ENCODE results near the gene ARHGDIA. TPM values are rescaled to one million over a fixed set of nuclear protein-coding genes. Genes with fewer than 3 reads are reported as not detected.
A peak's percentile ranks its signal among the peaks of the same experiment; 100 is the strongest.

ARHGDIA gene
- total RNA-seq, 1 experiment from 2014 or later = 247 TPM

GRCh38 chr17:81859906-81860755 lies 11.0 kb downstream of the ARHGDIA start, which contains the start of gene P4HB (continued):
- TF ChIP-seq, protein P1, sequence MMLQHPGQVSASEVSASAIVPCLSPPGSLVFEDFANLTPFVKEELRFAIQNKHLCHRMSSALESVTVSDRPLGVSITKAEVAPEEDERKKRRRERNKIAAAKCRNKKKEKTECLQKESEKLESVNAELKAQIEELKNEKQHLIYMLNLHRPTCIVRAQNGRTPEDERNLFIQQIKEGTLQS (CRISPR knock-in tag; conservative IDR thresholded peaks at IDR 0.05) = no peak
- TF ChIP-seq, protein P2, sequence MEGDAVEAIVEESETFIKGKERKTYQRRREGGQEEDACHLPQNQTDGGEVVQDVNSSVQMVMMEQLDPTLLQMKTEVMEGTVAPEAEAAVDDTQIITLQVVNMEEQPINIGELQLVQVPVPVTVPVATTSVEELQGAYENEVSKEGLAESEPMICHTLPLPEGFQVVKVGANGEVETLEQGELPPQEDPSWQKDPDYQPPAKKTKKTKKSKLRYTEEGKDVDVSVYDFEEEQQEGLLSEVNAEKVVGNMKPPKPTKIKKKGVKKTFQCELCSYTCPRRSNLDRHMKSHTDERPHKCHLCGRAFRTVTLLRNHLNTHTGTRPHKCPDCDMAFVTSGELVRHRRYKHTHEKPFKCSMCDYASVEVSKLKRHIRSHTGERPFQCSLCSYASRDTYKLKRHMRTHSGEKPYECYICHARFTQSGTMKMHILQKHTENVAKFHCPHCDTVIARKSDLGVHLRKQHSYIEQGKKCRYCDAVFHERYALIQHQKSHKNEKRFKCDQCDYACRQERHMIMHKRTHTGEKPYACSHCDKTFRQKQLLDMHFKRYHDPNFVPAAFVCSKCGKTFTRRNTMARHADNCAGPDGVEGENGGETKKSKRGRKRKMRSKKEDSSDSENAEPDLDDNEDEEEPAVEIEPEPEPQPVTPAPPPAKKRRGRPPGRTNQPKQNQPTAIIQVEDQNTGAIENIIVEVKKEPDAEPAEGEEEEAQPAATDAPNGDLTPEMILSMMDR (IDR thresholded peaks at IDR 0.05) = no peak
- TF ChIP-seq FOXP1 (CRISPR knock-in tag; IDR thresholded peaks at IDR 0.05; ENCODE audit: borderline replicate concordance) = 0 out of 2 replicates have a peak, but pooled peaks have one; percentile 24
- TF ChIP-seq ZNF396 (CRISPR knock-in tag; IDR thresholded peaks at IDR 0.05; ENCODE audit: borderline replicate concordance) = no peak
- TF ChIP-seq CBFB (CRISPR knock-in tag; IDR thresholded peaks at IDR 0.05; ENCODE audit: low read depth) = 0 out of 2 replicates have a peak, but pooled peaks have one; percentile 55
- no peak for TF ChIP-seq ZNF671 (CRISPR knock-in tag; IDR thresholded peaks at IDR 0.05)
- TF ChIP-seq, protein P3, sequence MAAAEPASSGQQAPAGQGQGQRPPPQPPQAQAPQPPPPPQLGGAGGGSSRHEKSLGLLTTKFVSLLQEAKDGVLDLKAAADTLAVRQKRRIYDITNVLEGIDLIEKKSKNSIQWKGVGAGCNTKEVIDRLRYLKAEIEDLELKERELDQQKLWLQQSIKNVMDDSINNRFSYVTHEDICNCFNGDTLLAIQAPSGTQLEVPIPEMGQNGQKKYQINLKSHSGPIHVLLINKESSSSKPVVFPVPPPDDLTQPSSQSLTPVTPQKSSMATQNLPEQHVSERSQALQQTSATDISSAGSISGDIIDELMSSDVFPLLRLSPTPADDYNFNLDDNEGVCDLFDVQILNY (CRISPR knock-in tag; IDR thresholded peaks at IDR 0.05) = 0 out of 2 replicates have a peak, but pooled peaks have one; percentile 21
- no peak for TF ChIP-seq ZNF138 (CRISPR knock-in tag; conservative IDR thresholded peaks at IDR 0.05)

DNA sequence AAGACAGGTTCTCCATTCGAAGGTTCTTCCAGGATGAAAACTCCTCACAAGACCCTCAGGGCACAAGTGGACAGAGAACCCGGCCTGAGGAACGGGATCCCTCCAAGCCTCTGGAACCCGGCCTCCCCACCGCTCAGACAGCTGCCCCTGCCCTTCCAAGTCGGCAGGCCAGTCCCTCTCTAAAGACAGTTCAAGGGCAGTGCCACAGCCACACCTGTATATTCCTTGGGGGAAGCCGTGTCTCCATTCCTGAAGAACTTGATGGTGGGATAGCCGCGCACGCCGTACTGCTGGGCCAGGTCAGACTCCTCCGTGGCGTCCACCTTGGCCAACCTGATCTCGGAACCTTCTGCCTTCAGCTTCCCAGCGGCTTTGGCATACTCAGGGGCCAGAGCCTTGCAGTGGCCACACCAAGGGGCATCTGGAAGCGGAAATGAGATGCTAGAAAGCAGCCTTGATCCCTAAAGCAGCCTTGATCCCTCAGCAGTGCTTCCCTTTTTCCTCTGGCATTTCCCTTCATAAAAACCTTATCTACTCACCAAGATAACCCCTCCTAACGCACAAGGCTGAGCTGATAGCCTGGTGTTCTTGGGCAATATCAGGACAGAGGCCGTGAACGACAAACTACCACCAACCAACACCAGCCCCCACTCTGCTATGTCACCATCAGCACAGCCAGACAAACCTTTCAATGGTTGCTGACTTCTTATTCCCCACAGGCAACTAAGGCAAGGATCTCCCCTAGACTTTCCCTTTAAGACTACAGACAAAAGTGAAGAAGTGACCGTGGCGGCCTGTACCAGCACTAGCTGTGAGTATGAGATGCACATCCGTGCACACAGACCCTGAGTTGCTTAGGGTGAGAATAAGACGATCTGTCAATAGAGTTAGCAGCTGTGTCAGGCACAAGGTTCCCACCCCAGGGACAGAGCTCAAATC lies 11.9 kb downstream of the ARHGDIA start:
- H3K27ac Mint-ChIP-seq = peak overlapping the region; percentile 85
- peaks cover 43% of the 10 kb centered on the region for H3K36me3 Mint-ChIP-seq
- POLR2A ChIA-PET = interaction anchor here (0.5 kb wide), 1 partner anchor 461 kb away, joined by 3 read pairs; no protein-coding TSS in a partner anchor
- H3K9me3 Mint-ChIP-seq = no peaks in the 10 kb centered on the region
- no peak for ATAC-seq
- peaks cover 25% of the 10 kb centered on the region for H3K4me1 Mint-ChIP-seq
- DNase-seq (ENCODE audit: low spot score) = no peak
- H3K27me3 Mint-ChIP-seq (ENCODE audit: low read depth) = no peaks in the 10 kb centered on the region; the same call in 1 of the 2 replicates
- peak overlapping the region; percentile 87 for H3K4me3 Mint-ChIP-seq
- TF ChIP-seq GABPB1 (CRISPR knock-in tag; IDR thresholded peaks at IDR 0.05) (no peak), MYBL2 (CRISPR knock-in tag; IDR thresholded peaks at IDR 0.05) (no peak), MXD4 (CRISPR knock-in tag; IDR thresholded peaks at IDR 0.05; ENCODE audit: borderline replicate concordance) (no peak), ZSCAN18 (CRISPR knock-in tag; IDR thresholded peaks at IDR 0.05) (no peak), SMAD3 (CRISPR knock-in tag; IDR thresholded peaks at IDR 0.05; ENCODE audit: borderline replicate concordance) (0 out of 2 replicates have a peak, but pooled peaks have one; percentile 13), TEAD1 (CRISPR knock-in tag; IDR thresholded peaks at IDR 0.05) (no peak), ZNF232 (CRISPR knock-in tag; IDR thresholded peaks at IDR 0.05) (0 out of 2 replicates have a peak, but pooled peaks have one; percentile 36), ZNF396 (CRISPR knock-in tag; IDR thresholded peaks at IDR 0.05; ENCODE audit: borderline replicate concordance) (no peak), IRF2 (CRISPR knock-in tag; IDR thresholded peaks at IDR 0.05; ENCODE audit: borderline replicate concordance, low read depth) (no peak)
- TF ChIP-seq, protein P4, sequence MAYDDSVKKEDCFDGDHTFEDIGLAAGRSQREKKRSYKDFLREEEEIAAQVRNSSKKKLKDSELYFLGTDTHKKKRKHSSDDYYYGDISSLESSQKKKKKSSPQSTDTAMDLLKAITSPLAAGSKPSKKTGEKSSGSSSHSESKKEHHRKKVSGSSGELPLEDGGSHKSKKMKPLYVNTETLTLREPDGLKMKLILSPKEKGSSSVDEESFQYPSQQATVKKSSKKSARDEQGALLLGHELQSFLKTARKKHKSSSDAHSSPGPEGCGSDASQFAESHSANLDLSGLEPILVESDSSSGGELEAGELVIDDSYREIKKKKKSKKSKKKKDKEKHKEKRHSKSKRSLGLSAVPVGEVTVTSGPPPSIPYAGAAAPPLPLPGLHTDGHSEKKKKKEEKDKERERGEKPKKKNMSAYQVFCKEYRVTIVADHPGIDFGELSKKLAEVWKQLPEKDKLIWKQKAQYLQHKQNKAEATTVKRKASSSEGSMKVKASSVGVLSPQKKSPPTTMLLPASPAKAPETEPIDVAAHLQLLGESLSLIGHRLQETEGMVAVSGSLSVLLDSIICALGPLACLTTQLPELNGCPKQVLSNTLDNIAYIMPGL (CRISPR knock-in tag; IDR thresholded peaks at IDR 0.05) = no peak
- CTCF ChIA-PET = interaction anchor here (0.7 to 1.5 kb wide), 2 partner anchors 10 kb away, joined by 3 to 6 read pairs; no protein-coding TSS in a partner anchor
